DOHH2 (cell line): ENCODE data around the gene ENC1.

ENCODE experiments used
- H3F3A ChIP-seq: fragments of 200-600 bp; sonication (generic), shearing (Covaris generic); 2 replicates; pipeline ENCODE4 v1.6.0; 2016; ENCODE audit warnings: antibody characterized with exemption, mild to moderate bottlenecking; ENCODE audit not compliant: control insufficient read depth, insufficient read depth
- H3K27ac ChIP-seq: fragments of 200-600 bp; sonication (generic); 2 replicates; pipeline ENCODE4 v1.5.1; 2014; ENCODE audit warnings: low read depth, mild to moderate bottlenecking, low read length, moderate library complexity
- H3K27me3 ChIP-seq: fragments of 200-600 bp; sonication (generic); 2 replicates; pipeline ENCODE4 v1.6.1; 2014; ENCODE audit warnings: mild to moderate bottlenecking, low read length, mixed read lengths; ENCODE audit not compliant: control insufficient read depth
- H3K36me3 ChIP-seq: fragments of 200-600 bp; sonication (generic); 2 replicates; pipeline ENCODE4 v1.6.1; 2014; ENCODE audit warnings: mild to moderate bottlenecking, low read length, moderate library complexity, mixed read lengths; ENCODE audit not compliant: control insufficient read depth
- H3K4me1 ChIP-seq: fragments of 200-600 bp; sonication (generic); 2 replicates; pipeline ENCODE4 v1.6.1; 2014; ENCODE audit warnings: mild to moderate bottlenecking, low read length, mixed read lengths; ENCODE audit not compliant: control insufficient read depth
- H3K4me2 ChIP-seq: fragments of 200-600 bp; sonication (generic); 2 replicates; pipeline ENCODE4 v1.6.0; 2014; ENCODE audit warnings: mild to moderate bottlenecking, low read length, moderate library complexity
- H3K4me3 ChIP-seq: fragments of 200-600 bp; sonication (generic); 2 replicates; pipeline ENCODE4 v1.5.1; 2014; ENCODE audit warnings: mild to moderate bottlenecking, low read length, mixed read lengths
- H3K79me2 ChIP-seq: fragments of 200-600 bp; sonication (generic); 2 replicates; pipeline ENCODE4 v1.6.1; 2014; ENCODE audit warnings: mild to moderate bottlenecking, low read length, mixed read lengths; ENCODE audit not compliant: control insufficient read depth
- H3K9me2 ChIP-seq: fragments of 200-600 bp; sonication (generic); replicated peaks from 2 replicates; pipeline ENCODE4 v1.6.1; 2014; ENCODE audit warnings: mild to moderate bottlenecking, low read length, mixed read lengths; ENCODE audit not compliant: control insufficient read depth
- H3K9me3 ChIP-seq: fragments of 200-600 bp; sonication (generic); 2 replicates; pipeline ENCODE4 v1.6.1; 2014; ENCODE audit warnings: antibody characterized with exemption, low read length, mixed read lengths; ENCODE audit not compliant: control insufficient read depth, insufficient read depth
- H4K20me1 ChIP-seq: fragments of 200-600 bp; sonication (generic); 2 replicates; pipeline ENCODE4 v1.6.0; 2014; ENCODE audit warnings: low read depth, mild to moderate bottlenecking, antibody characterized with exemption, low read length, moderate library complexity; ENCODE audit not compliant: control insufficient read depth, insufficient read depth
- CTCF ChIP-seq: fragments of 200-600 bp; sonication (generic); IDR thresholded peaks from one replicate; pipeline ENCODE4 v1.5.1; 2014; ENCODE audit warnings: antibody characterized with exemption, mild to moderate bottlenecking, low read depth, low read length; ENCODE audit not compliant: poor library complexity, severe bottlenecking
- EZH2phosphoT487 ChIP-seq: fragments of 200-600 bp; sonication (generic); IDR thresholded peaks from 2 replicates; pipeline ENCODE4 v1.6.1; 2017; ENCODE audit warnings: borderline replicate concordance, mild to moderate bottlenecking, antibody characterized with exemption, low read length, moderate library complexity, mixed read lengths

ENC1 gene

GRCh38 chr5:74589204-74590056, 51.1 kb downstream of the ENC1 start:
- no peaks in the 10 kb centered on the region for H3K36me3 ChIP-seq
- no peak overlapping the region for H3K4me3 ChIP-seq
- no peaks in the 10 kb centered on the region for H3F3A ChIP-seq
- no peaks in the 10 kb centered on the region for H3K4me1 ChIP-seq
- no peaks in the 10 kb centered on the region for H3K9me3 ChIP-seq
- H3K27me3 ChIP-seq, result peaks cover 4% of the 10 kb centered on the region; the same call in 1 of the 2 replicates
- H3K9me2 ChIP-seq, result no peaks in the 10 kb centered on the region
- H4K20me1 ChIP-seq, result no peaks in the 10 kb centered on the region
- no peaks in the 10 kb centered on the region for H3K79me2 ChIP-seq
- no peak for TF ChIP-seq CTCF
- TF ChIP-seq EZH2phosphoT487, result no peak
- no peak overlapping the region for H3K27ac ChIP-seq
- no peak overlapping the region for H3K4me2 ChIP-seq

GRCh38 chr5:74588415-74588814, 52.1 kb downstream of the ENC1 start:
- H3K9me3 ChIP-seq, result no peaks in the 10 kb centered on the region
- H3K27me3 ChIP-seq, result peaks cover 4% of the 10 kb centered on the region; the same call in 1 of the 2 replicates
- no peak overlapping the region for H3K27ac ChIP-seq
- no peaks in the 10 kb centered on the region for H3K79me2 ChIP-seq
- H3K4me3 ChIP-seq, result no peak overlapping the region
- no peak overlapping the region for H3K4me2 ChIP-seq
- H3K9me2 ChIP-seq, result no peaks in the 10 kb centered on the region
- no peaks in the 10 kb centered on the region for H3K4me1 ChIP-seq
- H4K20me1 ChIP-seq, result no peaks in the 10 kb centered on the region
- H3F3A ChIP-seq, result no peaks in the 10 kb centered on the region
- H3K36me3 ChIP-seq, result no peaks in the 10 kb centered on the region
- TF ChIP-seq EZH2phosphoT487 (no peak), CTCF (no peak)

GRCh38 chr5:74587890-74588289, 52.6 kb downstream of the ENC1 start:
- Histone ChIP-seq H3K27ac (no peak overlapping the region), H3K79me2 (no peaks in the 10 kb centered on the region), H3K4me1 (no peaks in the 10 kb centered on the region), H3F3A (no peaks in the 10 kb centered on the region), H3K27me3 (peaks cover 4% of the 10 kb centered on the region; the same call in 1 of the 2 replicates), H3K36me3 (no peaks in the 10 kb centered on the region), H3K4me2 (no peak overlapping the region), H3K4me3 (no peak overlapping the region), H4K20me1 (no peaks in the 10 kb centered on the region), H3K9me3 (no peaks in the 10 kb centered on the region), H3K9me2 (no peaks in the 10 kb centered on the region)
- TF ChIP-seq EZH2phosphoT487 (no peak), CTCF (no peak)
